ENCODE measurements around the gene MRPL20.
"Not testable (repeated sequence)": the region's sequence is repeated elsewhere in the genome, so short reads cannot be mapped to it uniquely, and the experiment has no call there.

MRPL20 gene

GRCh38 chr1:1371364-1371745, 35.7 kb downstream of the MRPL20 start:
- H3K4me3 ChIP-seq (ENCODE audit: low read length) = no peak overlapping the region
- peak; percentile 70 for DNase-seq (ENCODE audit: low read depth)
- TF ChIP-seq CTCF (conservative IDR thresholded peaks at IDR 0.05; ENCODE audit: low read length) = no peak

GRCh38 chr1:1370771-1371300, 36.3 kb downstream of the MRPL20 start:
- no peak for TF ChIP-seq CTCF (conservative IDR thresholded peaks at IDR 0.05; ENCODE audit: low read length)
- DNase-seq (ENCODE audit: low read depth) = no peak

GRCh38 chr1:1370094-1370493, 37.0 kb downstream of the MRPL20 start:
- not testable (repeated sequence) for DNase-seq (ENCODE audit: low read depth); H3K4me3 ChIP-seq (ENCODE audit: low read length)

More at GRCh38 chr1:1370771-1371300, 36.3 kb downstream of the MRPL20 start:
- no peak overlapping the region for H3K4me3 ChIP-seq (ENCODE audit: low read length)

- TF ChIP-seq CTCF (conservative IDR thresholded peaks at IDR 0.05; ENCODE audit: low read length) = no peak
- no peak overlapping the region for H3K4me3 ChIP-seq (ENCODE audit: low read length)
- DNase-seq (ENCODE audit: low read depth) = no peak
Measured at GRCh38 chr1:1367315-1367714, 39.8 kb downstream of the MRPL20 start.

GRCh38 chr1:1366699-1367066, 40.4 kb downstream of the MRPL20 start:
- DNase-seq (ENCODE audit: low read depth) = no peak
- no peak for TF ChIP-seq CTCF (conservative IDR thresholded peaks at IDR 0.05; ENCODE audit: low read length)
- H3K4me3 ChIP-seq (ENCODE audit: low read length) = no peak overlapping the region

- H3K4me3 ChIP-seq (ENCODE audit: low read length) = no peak overlapping the region
- no peak for TF ChIP-seq CTCF (conservative IDR thresholded peaks at IDR 0.05; ENCODE audit: low read length)
- DNase-seq (ENCODE audit: low read depth) = no peak
Measured at GRCh38 chr1:1365875-1366698, 41.0 kb downstream of the MRPL20 start.

- no peak for TF ChIP-seq CTCF (conservative IDR thresholded peaks at IDR 0.05; ENCODE audit: low read length)
- DNase-seq (ENCODE audit: low read depth) = no peak
- H3K4me3 ChIP-seq (ENCODE audit: low read length) = no peak overlapping the region
Measured at GRCh38 chr1:1364266-1364665, 42.8 kb downstream of the MRPL20 start.

All from AG10803 (cell line).